Omental fat pad (tissue), 4 donors: ENCODE measurements around the gene NIF3L1. TPM values are rescaled to one million over a fixed set of nuclear protein-coding genes. Genes with fewer than 3 reads are reported as not detected.
A peak's percentile ranks its signal among the peaks of the same experiment; 100 is the strongest.
"Not testable (repeated sequence)": the region's sequence is repeated elsewhere in the genome, so short reads cannot be mapped to it uniquely, and the experiment has no call there.

ENCODE experiments used
- ATAC-seq: fragments of 150-250 bp; one replicate; pipeline ENCODE4 v1.9.1; 2016; ENCODE audit warnings: mild to moderate bottlenecking, moderate library complexity; ENCODE audit not compliant: low FRiP score
- DNase-seq: peaks from one replicate; pipeline ENCODE4 v3.0.0-alpha.2; 2019; ENCODE audit warnings: low spot score
- total RNA-seq, 4 donors: library from RNA; depleted of rRNA; stranded (reverse); fragments of >200 nt; gene quantifications; one replicate each; pipeline ENCODE4 v1.1.0, GENCODE V29; 2016
- TF ChIP-seq, protein P1 (sequence below), 3 donors: fragments of 450-650 bp; IDR thresholded peaks; one replicate each; pipeline ENCODE4 v1.5.1; 2016 to 2017; ENCODE audit warnings: antibody characterized with exemption in 3 of 3, mild to moderate bottlenecking in 3 of 3, moderate library complexity in 2 of 3

NIF3L1 gene
- total RNA-seq, 4 donors from 2014 or later, result 9.2 to 24.1 (median 15.6) TPM

DNA sequence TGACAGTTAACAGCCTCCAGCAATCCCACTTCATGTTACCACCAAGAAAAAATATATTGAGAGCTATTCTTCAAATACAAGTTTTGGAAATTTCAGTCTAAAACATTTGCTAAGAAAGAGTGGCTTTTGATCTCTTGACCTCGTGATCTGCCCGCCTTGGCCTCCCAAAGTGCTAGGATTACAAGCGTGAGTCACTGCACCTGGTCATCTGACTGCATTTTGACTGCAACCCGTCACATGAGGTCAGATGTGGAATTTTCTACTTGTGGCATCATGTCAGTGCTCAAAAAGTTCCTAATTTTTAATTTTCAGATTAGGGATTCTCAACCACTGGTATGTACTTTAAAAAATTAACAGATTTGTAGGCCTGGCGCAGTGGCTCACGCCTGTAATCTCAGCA is 15.6 kb upstream of the NIF3L1 start:
- no peak for DNase-seq
- no peak for ATAC-seq
- TF ChIP-seq, protein P1, sequence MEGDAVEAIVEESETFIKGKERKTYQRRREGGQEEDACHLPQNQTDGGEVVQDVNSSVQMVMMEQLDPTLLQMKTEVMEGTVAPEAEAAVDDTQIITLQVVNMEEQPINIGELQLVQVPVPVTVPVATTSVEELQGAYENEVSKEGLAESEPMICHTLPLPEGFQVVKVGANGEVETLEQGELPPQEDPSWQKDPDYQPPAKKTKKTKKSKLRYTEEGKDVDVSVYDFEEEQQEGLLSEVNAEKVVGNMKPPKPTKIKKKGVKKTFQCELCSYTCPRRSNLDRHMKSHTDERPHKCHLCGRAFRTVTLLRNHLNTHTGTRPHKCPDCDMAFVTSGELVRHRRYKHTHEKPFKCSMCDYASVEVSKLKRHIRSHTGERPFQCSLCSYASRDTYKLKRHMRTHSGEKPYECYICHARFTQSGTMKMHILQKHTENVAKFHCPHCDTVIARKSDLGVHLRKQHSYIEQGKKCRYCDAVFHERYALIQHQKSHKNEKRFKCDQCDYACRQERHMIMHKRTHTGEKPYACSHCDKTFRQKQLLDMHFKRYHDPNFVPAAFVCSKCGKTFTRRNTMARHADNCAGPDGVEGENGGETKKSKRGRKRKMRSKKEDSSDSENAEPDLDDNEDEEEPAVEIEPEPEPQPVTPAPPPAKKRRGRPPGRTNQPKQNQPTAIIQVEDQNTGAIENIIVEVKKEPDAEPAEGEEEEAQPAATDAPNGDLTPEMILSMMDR (IDR thresholded peaks at IDR 0.05), result no peak

DNA sequence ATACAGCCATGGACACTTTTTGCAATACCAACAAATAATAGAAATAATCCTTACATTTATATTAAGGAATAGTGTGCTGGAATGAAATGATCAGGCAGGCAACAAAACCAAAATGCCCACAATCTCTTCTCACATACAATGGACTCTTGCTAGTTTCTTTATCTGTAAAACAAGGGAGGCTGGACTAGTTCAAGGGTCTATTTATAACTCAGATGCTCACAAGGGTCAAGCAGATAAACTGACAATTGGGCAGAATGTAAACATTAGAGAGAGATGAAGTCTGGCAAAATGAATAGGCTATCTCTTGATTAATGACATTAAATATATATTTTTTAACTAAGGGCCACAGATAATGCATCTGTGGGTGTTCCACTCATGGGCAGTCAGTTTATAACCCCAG is 11.7 kb upstream of the NIF3L1 start:
- TF ChIP-seq, protein P1 (IDR thresholded peaks at IDR 0.05), result no peak
- ATAC-seq, result no peak
- no peak for DNase-seq

- ATAC-seq, result no peak
Measured at GRCh38 chr2:200878289-200878880, 10.8 kb upstream of the NIF3L1 start.

DNA sequence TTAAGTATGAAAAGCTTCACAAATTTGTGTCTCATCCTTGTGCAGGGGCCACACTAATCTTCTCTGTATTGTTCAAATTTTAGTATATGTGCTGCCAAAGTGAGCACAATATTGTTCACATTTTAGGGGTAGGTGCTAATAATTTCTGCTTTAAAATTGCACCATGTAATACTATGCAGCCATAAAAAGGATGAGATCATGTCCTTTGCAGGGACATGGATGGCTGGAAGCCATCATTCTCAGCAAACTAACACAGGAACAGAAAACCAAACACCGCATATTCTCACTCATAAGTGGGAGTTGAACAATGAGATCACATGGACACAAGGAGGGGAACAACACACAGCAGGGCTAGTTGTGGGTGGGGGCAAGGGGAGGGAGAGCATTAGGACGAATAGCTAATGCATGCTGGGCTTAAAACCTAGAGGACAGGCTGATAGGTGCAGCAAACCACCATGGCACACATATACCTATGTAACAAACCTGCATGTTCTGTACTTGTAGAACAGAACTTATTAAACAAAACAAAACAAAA is 7.4 kb upstream of the NIF3L1 start:
- not testable (repeated sequence) for ATAC-seq, DNase-seq

More at GRCh38 chr2:200878289-200878880, 10.8 kb upstream of the NIF3L1 start:
- DNase-seq, result no peak
- TF ChIP-seq, protein P1 (IDR thresholded peaks at IDR 0.05), result no peak

DNA sequence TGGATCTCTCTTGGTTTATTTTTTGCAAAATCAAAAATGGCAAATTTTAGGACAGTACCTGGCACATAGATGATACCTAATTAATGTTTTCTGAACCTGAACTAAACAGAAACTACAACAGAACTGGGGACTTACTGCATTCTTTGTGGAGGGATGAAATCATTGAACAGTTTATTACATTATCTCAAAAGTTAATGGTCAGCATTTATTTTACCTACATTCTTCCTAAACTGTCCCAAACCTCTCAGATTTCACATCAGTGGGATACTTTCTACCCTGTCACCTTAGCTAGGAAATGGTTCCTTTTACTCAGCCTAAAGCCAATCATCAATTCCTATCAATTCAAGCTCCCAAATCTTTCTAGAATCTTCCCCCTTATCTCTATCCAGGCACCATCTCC is 10.3 kb downstream of the NIF3L1 start:
- no peak for ATAC-seq
- TF ChIP-seq, protein P1 (IDR thresholded peaks at IDR 0.05), result no peak

DNA sequence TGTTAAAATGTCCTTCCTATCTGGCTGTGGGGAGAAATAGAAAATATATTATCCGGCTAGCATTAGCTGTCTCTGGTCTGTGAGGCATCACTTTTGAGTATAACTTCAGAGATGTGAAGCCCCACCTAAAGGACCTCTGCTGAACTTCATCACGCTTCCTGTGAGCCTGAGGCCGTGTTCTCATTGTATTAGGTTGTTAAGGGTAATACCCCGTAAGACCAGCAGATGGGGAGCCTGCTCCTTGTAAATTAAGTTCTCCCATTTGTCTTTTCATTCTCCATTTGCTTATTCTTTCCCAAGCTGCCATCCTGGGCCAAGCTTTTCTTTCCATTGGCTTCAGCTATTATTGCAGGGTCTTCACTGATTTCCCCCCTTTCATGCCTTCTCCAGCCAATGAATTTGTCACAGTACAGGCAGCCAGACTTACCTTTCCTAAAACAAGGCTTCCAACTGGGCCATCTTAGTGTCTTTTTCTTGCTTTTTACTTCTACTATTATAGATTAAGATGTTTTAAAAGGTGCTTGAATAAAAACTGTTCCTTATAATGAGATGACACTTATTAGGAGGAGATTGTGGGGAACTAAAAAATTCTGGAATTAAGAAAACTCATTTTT is 12.4 kb downstream of the NIF3L1 start:
- DNase-seq (peak; percentile 36), ATAC-seq (peak; percentile 91)

More for the DNA sequence above, 10.3 kb downstream of the NIF3L1 start:
- no peak for DNase-seq

GRCh38 chr2:200905618-200906296 is 16.6 kb downstream of the NIF3L1 start:
- TF ChIP-seq, protein P1 (IDR thresholded peaks at IDR 0.05), result no peak
- DNase-seq, result no peak
- ATAC-seq, result peak; percentile 58

More for the DNA sequence above, 12.4 kb downstream of the NIF3L1 start:
- TF ChIP-seq, protein P1 (IDR thresholded peaks at IDR 0.05), result no peak
